ENCODE data around the gene MT2A. TPM values are rescaled to one million over a fixed set of nuclear protein-coding genes. Genes with fewer than 3 reads are reported as not detected.

The MT2A gene
- total RNA-seq, 1 experiment from 2014 or later = 683 TPM

DNA sequence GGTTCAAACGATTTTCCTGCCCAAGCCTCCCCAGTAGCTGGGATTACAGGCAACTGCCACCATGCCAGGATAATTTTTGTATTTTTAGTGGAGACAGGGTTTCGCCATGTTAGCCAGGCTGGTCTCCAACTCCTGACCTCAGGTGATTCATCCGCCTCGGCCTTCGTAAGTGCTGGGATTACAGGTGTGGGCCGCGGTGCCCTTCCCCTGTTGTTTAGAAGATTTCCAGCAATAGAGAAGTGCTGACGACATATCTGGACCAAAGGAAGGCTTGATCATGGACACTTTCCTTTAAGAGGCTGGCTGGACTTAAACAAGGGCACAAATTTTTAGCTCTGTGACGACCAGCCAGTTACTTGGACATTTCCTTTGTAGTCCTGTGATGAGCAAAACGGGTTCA, 22.8 kb downstream of the MT2A start:
- POLR2A ChIA-PET (ENCODE audit: unreplicated experiment) = no interaction called here
- Histone ChIP-seq H3K79me2 (ENCODE audit: low read length) (no peaks in the 10 kb centered on the region), H3F3A (ENCODE audit: low read length, unreplicated experiment) (no peaks in the 10 kb centered on the region), H3K27me3 (ENCODE audit: low read length) (no peaks in the 10 kb centered on the region), H3K27ac (ENCODE audit: low read length) (no peak overlapping the region), H3K4me3 (ENCODE audit: low read length) (no peak overlapping the region), H3K4me1 (ENCODE audit: insufficient read depth, low read length) (peaks cover 9% of the 10 kb centered on the region), H3K9ac (ENCODE audit: low read length) (no peak overlapping the region), H3K9me3 (ENCODE audit: low read length) (no peaks in the 10 kb centered on the region), H3K36me3 (ENCODE audit: low read depth, low read length) (no peaks in the 10 kb centered on the region), H4K20me1 (ENCODE audit: low read length) (no peaks in the 10 kb centered on the region), H3K9me2 (replicated peaks; ENCODE audit: low read length) (no peaks in the 10 kb centered on the region), H2AFZ (ENCODE audit: low read length) (no peak overlapping the region), H3K4me2 (ENCODE audit: low read length) (no peak overlapping the region)
- BruUV-seq (replicated peaks) = no TSS peak
- ATAC-seq (no peak), DNase-seq (no peak)
- CTCF ChIA-PET = interaction anchor here (0.6 kb wide), 1 partner anchor 71 kb away, joined by 4 read pairs; no protein-coding TSS in a partner anchor
- intact Hi-C loops (cut with micrococcal nuclease) = no loop called here
- TF ChIP-seq EZH2 (IDR thresholded peaks at IDR 0.05; ENCODE audit: low read length, unreplicated experiment) (no peak), CTCF (conservative IDR thresholded peaks at IDR 0.05; ENCODE audit: low read depth, low read length) (no peak), EZH2phosphoT487 (IDR thresholded peaks at IDR 0.05; ENCODE audit: borderline replicate concordance, low read length) (no peak)

GRCh38 chr16:56631832-56632155, 23.4 kb downstream of the MT2A start:
- CTCF ChIA-PET = no interaction called here
- Histone ChIP-seq H3K36me3 (ENCODE audit: low read depth, low read length) (no peaks in the 10 kb centered on the region), H3K27me3 (ENCODE audit: low read length) (no peaks in the 10 kb centered on the region), H3K9ac (ENCODE audit: low read length) (peak overlapping the region; percentile 27; the same call in 1 of the 2 replicates), H3F3A (ENCODE audit: low read length, unreplicated experiment) (no peaks in the 10 kb centered on the region), H3K4me3 (ENCODE audit: low read length) (peak overlapping the region; percentile 67), H2AFZ (ENCODE audit: low read length) (peak overlapping the region; percentile 91), H3K79me2 (ENCODE audit: low read length) (no peaks in the 10 kb centered on the region), H3K9me3 (ENCODE audit: low read length) (no peaks in the 10 kb centered on the region), H3K4me2 (ENCODE audit: low read length) (peak overlapping the region; percentile 80), H3K4me1 (ENCODE audit: insufficient read depth, low read length) (peaks cover 5% of the 10 kb centered on the region), H3K27ac (ENCODE audit: low read length) (no peak overlapping the region), H3K9me2 (replicated peaks; ENCODE audit: low read length) (no peaks in the 10 kb centered on the region), H4K20me1 (ENCODE audit: low read length) (no peaks in the 10 kb centered on the region)
- BruUV-seq (replicated peaks) = no TSS peak
- ATAC-seq (peak; percentile 42; the same call in 1 of the 2 replicates), DNase-seq (no peak)
- intact Hi-C loops (cut with micrococcal nuclease) = no loop called here
- no peak for TF ChIP-seq EZH2 (IDR thresholded peaks at IDR 0.05; ENCODE audit: low read length, unreplicated experiment)
- no peak for TF ChIP-seq CTCF (conservative IDR thresholded peaks at IDR 0.05; ENCODE audit: low read depth, low read length)
- POLR2A ChIA-PET (ENCODE audit: unreplicated experiment) = no interaction called here

DNA sequence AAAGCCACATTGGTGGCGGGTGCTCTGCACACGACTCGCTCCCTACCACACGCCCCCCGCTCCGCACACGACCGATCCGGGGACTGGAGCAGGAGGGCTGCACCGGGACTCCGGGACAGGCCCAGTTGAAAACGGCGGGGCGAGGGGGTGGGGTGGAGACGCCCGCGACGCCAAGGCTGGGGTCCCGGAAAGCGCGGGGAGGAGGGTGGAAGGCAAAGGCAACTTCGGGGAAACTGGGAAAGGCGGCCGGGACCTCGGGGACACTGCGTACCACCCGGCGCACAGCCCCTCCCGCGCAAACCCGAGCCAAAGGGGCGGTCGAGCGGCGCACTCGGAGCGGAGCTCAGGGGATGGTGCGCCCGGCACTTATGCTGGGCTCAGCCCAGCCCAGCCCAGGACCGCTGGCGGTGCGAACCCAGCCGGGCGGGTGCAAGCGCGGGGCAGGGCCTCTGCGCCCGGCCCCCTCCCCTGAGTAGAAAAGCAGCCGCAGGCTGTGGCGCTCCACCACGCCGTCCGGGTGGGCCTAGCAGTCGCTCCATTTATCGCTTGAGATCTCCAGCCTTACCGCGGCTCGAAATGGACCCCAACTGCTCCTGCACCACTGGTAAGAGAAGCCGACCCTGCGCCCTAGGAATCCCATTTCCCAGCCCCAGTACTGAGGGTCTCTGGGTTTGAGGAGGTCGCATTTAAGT, 23.9 kb downstream of the MT2A start, which contains the start of gene MT1M:
Gene MT1M (plus strand): TSS at position 504 of the 692 bp plus-strand sequence. CDS start 73 bp downstream, at position 577.
- Histone ChIP-seq H3K4me3 (ENCODE audit: low read length) (peak within 1 kb of the TSS; percentile 67), H3K4me1 (ENCODE audit: insufficient read depth, low read length) (no peaks in the 10 kb centered on the region; the same call in 1 of the 2 replicates), H3K27me3 (ENCODE audit: low read length) (no peaks in the 10 kb centered on the region), H3F3A (ENCODE audit: low read length, unreplicated experiment) (no peaks in the 10 kb centered on the region), H4K20me1 (ENCODE audit: low read length) (no peaks in the 10 kb centered on the region), H3K79me2 (ENCODE audit: low read length) (no peaks in the 10 kb centered on the region), H3K27ac (ENCODE audit: low read length) (no peak within 1 kb of the TSS), H3K4me2 (ENCODE audit: low read length) (peak within 1 kb of the TSS; percentile 80), H2AFZ (ENCODE audit: low read length) (peak within 1 kb of the TSS; percentile 91), H3K36me3 (ENCODE audit: low read depth, low read length) (no peaks in the 10 kb centered on the region), H3K9me3 (ENCODE audit: low read length) (no peaks in the 10 kb centered on the region), H3K9ac (ENCODE audit: low read length) (peak within 1 kb of the TSS; percentile 27; the same call in 1 of the 2 replicates), H3K9me2 (replicated peaks; ENCODE audit: low read length) (no peaks in the 10 kb centered on the region)
- intact Hi-C loops (cut with micrococcal nuclease) = no loop called here
- no TSS peak for BruUV-seq (replicated peaks)
- TF ChIP-seq EZH2 (IDR thresholded peaks at IDR 0.05; ENCODE audit: low read length, unreplicated experiment) = no peak
- TF ChIP-seq CTCF (conservative IDR thresholded peaks at IDR 0.05; ENCODE audit: low read depth, low read length) = no peak
- no peak for TF ChIP-seq EZH2phosphoT487 (IDR thresholded peaks at IDR 0.05; ENCODE audit: borderline replicate concordance, low read length)
- peak; percentile 22 for DNase-seq
- ChIA-PET POLR2A (ENCODE audit: unreplicated experiment) (no interaction called here), CTCF (no interaction called here)
- peak; percentile 79 for ATAC-seq
